Ovary (tissue), 9 donors: ENCODE data around the gene COL7A1. TPM values are rescaled to one million over a fixed set of nuclear protein-coding genes. Genes with fewer than 3 reads are reported as not detected.

Source experiments
- DNase-seq, 5 donors: peaks; one replicate each; pipeline ENCODE4 v3.0.0-alpha.2; 2019 to 2020
- H3K27ac ChIP-seq, 2 donors: fragments of 200-600 bp; one replicate each; pipeline versions ENCODE4 v1.5.1 to v1.8.0; 2019 to 2022
- H3K27me3 ChIP-seq: fragments of 200-600 bp; one replicate; pipeline ENCODE4 v1.8.0; 2022
- H3K36me3 ChIP-seq: fragments of 200-600 bp; sonication (generic); one replicate; pipeline ENCODE4 v1.5.1; 2019
- H3K4me1 ChIP-seq: one replicate; pipeline ENCODE4 v1.8.1; 2013; ENCODE audit warnings: mild to moderate bottlenecking, moderate library complexity; ENCODE audit not compliant: insufficient read depth
- H3K4me3 ChIP-seq: fragments of 200-600 bp; sonication (generic); one replicate; pipeline ENCODE4 v1.5.1; 2017
- H3K9me3 ChIP-seq, 2 donors: fragments of 200-600 bp in 1 of 2; sonication (generic) in 1 of 2; one replicate each; pipeline versions ENCODE4 v1.5.1 to v1.8.1; 2013 to 2019; ENCODE audit warnings: mild to moderate bottlenecking in 1 of 2, moderate library complexity in 1 of 2
- CTCF ChIP-seq, 3 donors: fragments of 450-650 bp in 2 of 3; fragments of 200-600 bp in 1 of 3; IDR thresholded peaks; one replicate each; pipeline versions ENCODE4 v1.5.1 to v1.8.0; 2016 to 2022; ENCODE audit warnings: antibody characterized with exemption in 3 of 3, mild to moderate bottlenecking in 1 of 3
- EP300 ChIP-seq: sonication (generic); formaldehyde crosslinking; IDR thresholded peaks from one replicate; pipeline ENCODE4 v1.6.1; 2017; ENCODE audit warnings: antibody characterized with exemption
- POLR2A ChIP-seq: fragments of 450-650 bp; IDR thresholded peaks from one replicate; pipeline ENCODE4 v1.6.1; 2017; ENCODE audit warnings: antibody characterized with exemption, mild to moderate bottlenecking, moderate library complexity
- WGBS, 3 donors: extraction: QIAGEN DNeasy Blood & Tissue Kit in 1 of 3; methylation state at CpG; one replicate each; pipeline versions ENCODE4 v1.1.5 to v1.1.7; 2013 to 2017; 5-methylcytosine and 5-hydroxymethylcytosine counted together
- intact Hi-C, 4 donors: fragments of 100-400 bp; cut with DNase I; formaldehyde crosslinking; loops; one replicate each; pipeline versions ENCODE4 v1.11.0 to v1.15.1; 2022 to 2023
- polyA plus RNA-seq, 2 donors: library from polyadenylated mRNA; stranded (reverse); fragments of 200-250 nt in 1 of 2; fragments of 350-450 nt in 1 of 2; fragmentation: Illumina TruSeq in 1 of 2; extraction: RNeasy Lipid Tissue Mini Kit (QIAGEN cat#74804) in 1 of 2; gene quantifications; one replicate each; pipeline ENCODE4 v1.2.3, GENCODE V29; 2013 to 2014
- total RNA-seq, 7 donors: library from RNA; depleted of rRNA in 2 of 7; stranded (reverse); fragments of >200 nt in 2 of 7; fragmentation: NEBNext Ultra II Directional in 3 of 7; extraction: Animal tissue kit (Norgen Biotek cat#: 25700) in 3 of 7; gene quantifications; one replicate each; pipeline versions ENCODE4 v1.1.0 to v1.2.4, GENCODE V29; 2016 to 2023
- donor health status: DM: no; HTN: no; CAD: no; lungs with moderate emphysema.
- donor health status: DM: no; HTN: no; CAD: no.
- donor health status: Bipolar disorder and iron deficiency.
- donor health status: DM: yes; HTN: yes; CAD: no.
- donor health status: DM: no; HTN: no; CAD: no.
- donor health status: DM: yes; HTN: yes; CAD: no.

COL7A1 gene
- total and polyA plus RNA-seq, 9 donors, result 1.1 to 18.4 (median 8.3) TPM

- Histone ChIP-seq H3K36me3 (no peaks in the 10 kb centered on the region), H3K4me3 (no peak overlapping the region), H3K27ac (no peak overlapping the region), H3K27me3 (no peaks in the 10 kb centered on the region), H3K4me1 (no peaks in the 10 kb centered on the region), H3K9me3 (no peaks in the 10 kb centered on the region)
- no peak for DNase-seq
- 90 to 91% (median 90%) methylated on average over 5 of the region's 5 CpGs for WGBS, 3 donors
- intact Hi-C loops, result no loop called here
- TF ChIP-seq CTCF (IDR thresholded peaks at IDR 0.05) (no peak), POLR2A (no peak), EP300 (no peak)
Observed at GRCh38 chr3:48544141-48544540, 51.0 kb downstream of the COL7A1 start.

GRCh38 chr3:48543271-48543866 is 51.8 kb downstream of the COL7A1 start:
- no peak overlapping the region for H3K27ac ChIP-seq
- intact Hi-C loops, result no loop called here
- no peak for DNase-seq

GRCh38 chr3:48538451-48538850 is 56.7 kb downstream of the COL7A1 start:
- no peak for DNase-seq
- Histone ChIP-seq H3K9me3 (no peaks in the 10 kb centered on the region), H3K27ac (no peak overlapping the region), H3K36me3 (no peaks in the 10 kb centered on the region), H3K4me1 (no peaks in the 10 kb centered on the region), H3K4me3 (no peak overlapping the region), H3K27me3 (no peaks in the 10 kb centered on the region)
- intact Hi-C loops, result no loop called here
- WGBS, 3 donors, result 92 to 98% (median 93%) methylated on average over 12 of the region's 12 CpGs
- no peak for TF ChIP-seq POLR2A
- no peak for TF ChIP-seq CTCF (IDR thresholded peaks at IDR 0.05)
- no peak for TF ChIP-seq EP300

More at GRCh38 chr3:48543271-48543866, 51.8 kb downstream of the COL7A1 start:
- no peaks in the 10 kb centered on the region for H3K9me3 ChIP-seq
- no peaks in the 10 kb centered on the region for H3K36me3 ChIP-seq
- no peak overlapping the region for H3K4me3 ChIP-seq
- TF ChIP-seq EP300, result no peak
- no peak for TF ChIP-seq POLR2A
- no peak for TF ChIP-seq CTCF (IDR thresholded peaks at IDR 0.05)
- no peaks in the 10 kb centered on the region for H3K27me3 ChIP-seq
- H3K4me1 ChIP-seq, result no peaks in the 10 kb centered on the region
- WGBS, 3 donors, result 87 to 89% (median 89%) methylated on average over 9 of the region's 9 CpGs

GRCh38 chr3:48536785-48537184 is 58.3 kb downstream of the COL7A1 start:
- no peaks in the 10 kb centered on the region for H3K4me1 ChIP-seq
- H3K27ac ChIP-seq, result no peak overlapping the region
- no peak for DNase-seq
- no peak overlapping the region for H3K4me3 ChIP-seq
- H3K27me3 ChIP-seq, result no peaks in the 10 kb centered on the region
- no peaks in the 10 kb centered on the region for H3K36me3 ChIP-seq
- intact Hi-C loops, result no loop called here
- no peak for TF ChIP-seq CTCF (IDR thresholded peaks at IDR 0.05)
- TF ChIP-seq POLR2A, result no peak
- TF ChIP-seq EP300, result no peak
- no peaks in the 10 kb centered on the region for H3K9me3 ChIP-seq
- 85 to 90% (median 88%) methylated on average over 4 to 5 of the region's 5 CpGs for WGBS, 3 donors
